Superior temporal gyrus (tissue), 1 donor: ENCODE measurements around the gene GNAZ.

Experiments
- DNase-seq: peaks from one replicate; pipeline ENCODE4 v3.0.0-alpha.2; 2016; ENCODE audit errors: extremely low spot score

The GNAZ gene

GRCh38 chr22:23106906-23107367, 36.6 kb downstream of the GNAZ start:
- DNase-seq: no peak

DNA sequence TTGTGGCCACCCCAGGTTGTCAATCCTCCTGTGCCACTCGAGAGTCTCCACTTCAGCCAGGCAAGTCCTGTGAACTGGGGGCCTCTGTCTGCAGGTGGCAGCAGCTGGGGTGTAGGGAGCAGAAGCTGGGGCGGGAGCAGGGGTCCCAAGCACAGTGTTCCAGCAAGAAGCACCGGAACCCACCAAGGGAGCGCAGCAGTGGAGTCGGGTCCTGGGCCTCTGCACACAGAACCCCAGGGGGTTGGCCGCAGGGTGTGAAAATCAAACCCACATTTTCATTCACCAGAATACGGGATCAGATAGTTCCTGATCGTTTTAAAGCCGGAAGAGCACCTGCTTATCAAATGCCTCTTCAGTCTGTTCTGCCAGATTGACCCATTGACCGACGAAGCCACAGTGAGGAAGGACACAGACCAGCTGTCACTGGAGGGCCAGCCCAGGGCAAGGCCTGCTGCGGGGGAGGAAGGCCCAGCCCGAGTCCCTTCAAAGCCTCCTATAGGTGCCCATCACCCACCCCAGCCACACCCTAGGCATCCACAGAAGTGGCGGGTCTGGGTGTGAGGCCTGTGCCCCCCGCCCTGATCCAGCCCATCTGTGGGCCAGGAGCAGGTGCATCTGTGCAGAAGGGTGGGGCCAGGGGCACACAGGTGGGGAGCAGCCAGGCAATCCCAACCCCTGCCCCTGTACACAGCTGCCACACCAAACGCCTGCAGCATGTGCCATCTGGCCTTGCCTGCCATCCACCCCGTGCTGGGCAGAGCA, 37.3 kb downstream of the GNAZ start:
- no peak for DNase-seq

DNA sequence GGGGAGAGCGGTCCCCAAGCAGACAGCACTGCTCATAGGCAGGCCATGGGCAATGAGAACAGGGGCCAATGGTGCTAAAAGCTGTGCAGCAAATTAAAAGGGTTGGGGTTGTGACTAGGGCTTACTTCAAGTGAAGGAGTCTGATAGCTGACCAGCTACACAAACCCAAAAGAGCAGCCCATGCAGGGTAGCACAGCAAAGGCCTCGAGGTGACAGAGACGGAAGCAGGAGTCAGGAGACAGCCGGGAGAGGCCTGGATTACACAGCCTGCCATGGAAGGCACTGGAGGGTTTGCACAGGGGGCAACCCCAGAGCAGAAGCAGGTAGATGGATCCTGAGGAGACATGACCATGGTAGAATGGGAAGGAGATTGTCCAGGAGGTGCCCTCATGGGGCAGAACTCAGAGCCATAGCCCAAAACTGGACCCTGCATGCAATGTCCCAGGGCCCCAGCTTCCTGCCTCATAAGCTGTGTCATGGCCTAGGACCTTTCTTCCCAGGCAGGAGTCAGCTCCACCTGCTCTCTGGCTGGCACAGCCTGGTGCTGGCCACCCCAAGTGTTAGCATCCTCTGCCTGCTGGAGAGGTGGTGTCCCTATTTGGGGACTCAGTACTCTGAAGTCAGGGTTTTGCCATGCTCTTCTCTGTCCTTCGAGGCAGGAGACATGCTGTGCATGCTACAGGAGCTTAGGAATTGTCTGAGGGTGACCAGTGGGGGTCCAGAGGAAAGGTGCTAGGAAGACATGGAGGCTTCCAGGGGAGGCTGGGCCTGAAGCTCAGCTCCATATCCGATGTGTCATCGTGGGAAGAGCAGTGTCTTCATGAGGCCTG, 38.1 kb downstream of the GNAZ start:
- no peak for DNase-seq

DNA sequence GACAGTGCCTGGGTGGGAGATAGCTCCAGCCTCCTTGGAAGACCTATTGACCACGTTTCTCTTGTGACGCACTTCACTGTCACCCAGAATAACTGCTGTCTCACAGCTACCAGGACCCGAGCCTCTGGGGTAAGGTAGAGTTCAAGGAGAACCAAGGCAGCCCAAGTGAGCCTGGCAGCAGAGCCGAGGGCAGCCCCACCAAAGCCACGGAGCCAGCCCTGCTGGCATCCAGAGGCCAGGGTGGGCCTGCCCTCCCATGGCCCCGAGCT, 38.7 kb downstream of the GNAZ start:
- no peak for DNase-seq

DNA sequence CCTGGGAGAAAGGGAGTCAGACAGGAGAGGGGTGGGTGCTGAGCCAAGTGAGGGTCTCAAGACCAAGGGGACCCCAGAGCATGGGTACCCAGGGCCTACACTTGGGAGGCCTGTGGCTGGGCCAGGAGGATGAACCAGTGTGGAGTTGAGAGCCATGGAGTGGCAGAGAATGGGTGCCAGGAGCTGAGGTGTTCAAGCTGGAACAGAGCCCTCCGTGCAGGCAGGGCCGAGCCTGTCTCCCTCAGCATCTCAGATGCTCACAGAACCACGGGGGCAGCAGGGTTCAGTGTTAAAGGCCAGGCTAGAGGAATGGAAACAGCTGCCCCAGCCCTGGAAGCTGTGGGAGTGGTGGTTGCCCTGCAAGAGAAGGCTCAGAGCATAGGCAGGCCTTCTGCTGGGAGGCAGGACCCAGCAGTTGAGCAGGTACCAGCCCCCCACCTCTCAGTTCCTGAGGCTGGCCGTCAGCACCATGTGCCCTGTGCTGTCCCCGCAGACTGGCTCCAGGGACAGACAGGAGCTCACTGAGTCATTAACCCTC, 39.2 kb downstream of the GNAZ start:
- DNase-seq: no peak

GRCh38 chr22:23110190-23110921, 40.0 kb downstream of the GNAZ start:
- DNase-seq: no peak

- DNase-seq: no peak
These were observed 40.7 kb downstream of the GNAZ start for GRCh38 chr22:23110922-23111527.

DNA sequence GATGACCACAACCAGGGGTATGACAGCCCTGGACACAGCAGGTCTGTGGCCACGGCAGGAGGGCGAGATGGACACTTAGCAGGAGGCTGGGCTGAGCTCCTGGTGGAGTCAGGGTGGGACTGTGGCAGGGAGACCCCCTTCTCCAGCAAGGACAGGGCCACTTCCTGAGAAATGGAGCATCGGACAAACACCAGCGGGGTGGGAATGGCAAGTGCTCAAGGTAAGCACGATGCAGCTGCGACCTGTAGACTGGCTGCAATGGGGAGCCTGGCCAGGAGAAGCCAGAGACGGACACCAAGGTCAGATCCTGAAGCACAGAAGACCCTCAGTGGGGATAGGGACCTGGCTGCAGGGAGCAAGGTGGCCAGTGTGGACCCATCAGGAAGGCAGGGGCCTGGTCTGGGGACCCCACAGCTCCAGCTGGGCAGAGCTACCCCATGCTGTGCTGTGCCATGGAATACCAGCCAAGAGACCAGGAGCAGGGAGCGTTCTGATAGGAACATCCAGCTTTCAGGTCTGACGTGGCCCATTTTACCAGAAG, 42.2 kb downstream of the GNAZ start:
- DNase-seq: no peak

DNA sequence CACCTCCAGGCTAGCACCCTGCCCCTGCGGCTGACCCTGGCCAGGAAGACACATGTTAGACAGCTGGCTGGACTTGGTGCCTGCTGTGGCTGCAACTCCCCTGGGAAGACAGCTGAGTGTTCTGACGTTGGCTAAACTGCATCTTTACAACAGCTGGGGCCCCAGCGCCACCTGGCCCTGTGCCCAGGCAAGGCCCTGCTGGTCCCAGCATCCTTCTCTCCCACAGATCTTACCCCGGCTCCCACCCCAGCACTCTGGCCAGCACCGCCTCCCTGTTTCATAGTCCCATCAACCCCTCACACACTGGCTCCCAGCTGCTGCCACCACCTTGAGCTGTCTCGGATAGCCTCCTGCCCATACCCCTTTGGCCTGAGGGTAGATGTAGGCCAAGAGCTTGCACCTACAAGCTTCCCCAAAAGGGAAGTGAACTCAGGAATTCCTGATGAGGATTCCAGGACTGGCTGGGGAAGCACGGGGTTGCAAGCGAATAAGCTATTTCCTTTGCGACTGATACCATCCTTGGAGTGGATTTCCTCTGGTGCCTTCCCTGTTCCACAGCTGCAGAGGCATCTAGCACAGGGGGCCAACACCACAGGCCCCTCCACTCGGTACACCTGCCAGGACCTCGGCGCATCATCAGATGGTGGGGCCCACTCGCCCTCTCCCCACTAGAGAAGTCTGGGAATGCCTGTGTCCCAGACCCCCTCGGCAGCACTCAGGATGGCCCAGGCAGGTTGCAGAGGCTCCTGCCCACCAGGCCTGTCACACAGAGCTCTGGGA, 42.9 kb downstream of the GNAZ start:
- peak; percentile 86 for DNase-seq

GRCh38 chr22:23113847-23114720, 43.8 kb downstream of the GNAZ start:
- peak; percentile 91 for DNase-seq

DNA sequence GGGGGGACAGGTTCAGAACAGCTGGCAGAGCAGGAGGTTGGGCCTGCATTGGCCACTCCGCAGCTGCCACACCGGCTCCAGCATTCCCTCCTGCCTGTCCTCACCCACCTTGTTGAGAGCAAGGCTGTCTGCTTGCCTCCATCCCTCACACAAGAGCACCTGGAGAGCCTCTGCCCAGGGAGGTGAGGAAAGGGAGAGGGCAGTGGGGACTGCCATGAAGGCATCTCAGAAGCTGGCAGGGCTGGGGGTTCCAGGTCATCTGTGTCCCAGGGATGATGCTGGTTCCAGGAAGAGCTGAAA, 44.4 kb downstream of the GNAZ start:
- DNase-seq: no peak

DNA sequence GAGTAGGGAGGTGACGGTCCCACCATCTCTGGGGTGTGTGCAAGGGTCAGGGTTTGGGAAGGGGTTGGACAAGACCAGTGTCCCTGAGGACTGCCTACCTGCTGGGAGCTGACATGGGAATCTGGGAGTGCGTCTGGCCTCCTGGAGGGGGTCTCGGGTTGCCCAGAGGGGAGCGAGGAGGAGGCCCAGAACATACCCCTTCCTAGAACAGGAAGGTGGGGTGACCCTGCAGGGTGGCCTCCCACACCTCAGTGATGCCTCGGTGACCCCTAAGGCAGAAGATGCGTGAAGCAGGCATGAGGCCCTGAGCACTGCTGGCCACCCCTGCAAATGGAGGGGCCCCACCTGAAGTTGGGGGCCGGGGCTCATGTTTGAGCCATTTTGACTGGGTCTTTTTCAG, 45.0 kb downstream of the GNAZ start:
- no peak for DNase-seq

DNA sequence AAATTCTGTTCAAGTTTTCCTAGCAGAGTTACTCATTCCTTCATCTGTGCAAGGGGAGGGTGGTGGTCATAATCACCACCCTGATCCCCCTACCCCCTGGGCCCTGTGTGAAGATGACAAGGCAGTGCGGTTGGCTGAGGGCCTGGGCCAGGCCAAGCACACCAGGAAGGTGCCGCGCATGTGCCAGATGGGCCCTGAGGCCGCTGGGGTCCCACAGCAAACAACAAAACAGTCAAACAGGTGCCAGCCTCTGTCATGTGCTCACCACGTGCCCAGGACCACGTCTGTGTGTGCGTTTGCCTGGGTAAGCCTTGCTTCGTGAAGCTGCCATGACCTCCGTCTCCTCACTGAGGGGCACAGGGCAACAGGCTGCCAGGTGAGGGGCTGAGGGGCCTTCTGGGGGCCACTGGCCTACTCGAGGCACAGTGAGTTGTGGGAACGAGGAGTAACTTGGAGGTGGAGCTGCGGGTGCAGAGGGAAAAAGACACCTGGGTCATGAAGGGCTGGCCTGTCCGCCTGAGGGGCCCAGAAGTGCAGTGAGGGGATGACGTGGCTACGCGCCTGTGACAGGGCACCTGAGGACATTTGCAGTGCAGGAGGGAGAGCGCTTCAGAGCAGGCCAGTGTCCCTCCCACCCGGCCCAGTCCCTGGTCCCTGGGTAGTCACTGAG, 45.6 kb downstream of the GNAZ start:
- no peak for DNase-seq

DNA sequence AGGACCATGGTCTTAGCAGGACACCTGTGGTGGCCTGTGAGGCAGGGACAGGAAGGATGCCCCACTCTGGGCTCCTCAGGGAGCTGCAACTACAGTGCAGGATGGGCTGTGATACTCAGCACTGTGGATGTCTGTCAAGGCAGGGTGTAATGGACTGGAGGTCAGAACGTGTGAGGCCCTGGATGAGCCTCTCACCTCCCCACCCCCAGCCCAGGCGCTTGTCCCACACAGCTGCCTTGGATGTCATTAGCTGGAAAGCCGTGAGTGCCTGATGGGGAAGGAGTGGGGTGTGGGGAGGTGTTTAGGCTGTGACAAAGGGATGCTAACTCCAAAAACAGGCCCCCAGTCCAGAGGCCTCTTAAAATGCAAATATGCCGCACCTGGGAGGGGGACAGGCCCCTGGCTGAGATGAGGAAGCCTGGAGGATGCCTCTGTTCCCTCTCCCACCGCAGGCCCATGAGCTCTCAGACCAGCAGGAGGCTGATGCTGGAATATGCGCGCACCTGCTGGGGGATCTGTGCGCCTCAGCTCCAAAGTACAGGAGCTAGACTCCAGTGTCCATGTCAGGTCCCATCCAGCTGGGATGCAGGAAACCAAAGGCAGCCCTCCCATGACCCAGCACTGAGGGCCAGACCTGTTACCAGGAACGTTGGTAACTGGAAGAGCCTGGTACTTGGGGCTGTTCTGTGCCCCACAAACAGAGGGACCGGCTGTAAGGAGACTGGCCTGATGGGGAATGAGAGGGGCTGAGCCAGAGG, 46.4 kb downstream of the GNAZ start:
- DNase-seq: no peak

DNA sequence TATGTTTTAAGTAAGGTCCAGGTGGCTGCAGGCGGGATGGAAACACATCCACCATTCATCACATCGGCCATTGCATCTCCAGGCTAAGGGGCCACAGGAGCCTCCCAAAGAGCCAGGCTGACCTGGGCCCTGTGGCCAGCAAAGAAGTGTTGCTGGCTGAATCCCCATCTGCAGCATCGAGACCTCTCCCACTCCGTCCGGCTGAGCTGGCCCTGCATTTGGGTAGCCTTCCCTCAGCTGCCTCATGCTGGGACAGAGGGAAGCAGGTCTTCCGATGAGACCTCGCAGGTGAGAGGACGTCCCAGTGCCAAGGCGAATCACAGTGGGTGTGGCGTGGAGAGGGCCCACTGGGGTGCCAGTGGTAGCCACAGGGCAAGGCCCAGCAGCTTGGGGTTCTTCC, 47.0 kb downstream of the GNAZ start:
- no peak for DNase-seq

- no peak for DNase-seq
These were observed 47.8 kb downstream of the GNAZ start for GRCh38 chr22:23117891-23118646.

DNA sequence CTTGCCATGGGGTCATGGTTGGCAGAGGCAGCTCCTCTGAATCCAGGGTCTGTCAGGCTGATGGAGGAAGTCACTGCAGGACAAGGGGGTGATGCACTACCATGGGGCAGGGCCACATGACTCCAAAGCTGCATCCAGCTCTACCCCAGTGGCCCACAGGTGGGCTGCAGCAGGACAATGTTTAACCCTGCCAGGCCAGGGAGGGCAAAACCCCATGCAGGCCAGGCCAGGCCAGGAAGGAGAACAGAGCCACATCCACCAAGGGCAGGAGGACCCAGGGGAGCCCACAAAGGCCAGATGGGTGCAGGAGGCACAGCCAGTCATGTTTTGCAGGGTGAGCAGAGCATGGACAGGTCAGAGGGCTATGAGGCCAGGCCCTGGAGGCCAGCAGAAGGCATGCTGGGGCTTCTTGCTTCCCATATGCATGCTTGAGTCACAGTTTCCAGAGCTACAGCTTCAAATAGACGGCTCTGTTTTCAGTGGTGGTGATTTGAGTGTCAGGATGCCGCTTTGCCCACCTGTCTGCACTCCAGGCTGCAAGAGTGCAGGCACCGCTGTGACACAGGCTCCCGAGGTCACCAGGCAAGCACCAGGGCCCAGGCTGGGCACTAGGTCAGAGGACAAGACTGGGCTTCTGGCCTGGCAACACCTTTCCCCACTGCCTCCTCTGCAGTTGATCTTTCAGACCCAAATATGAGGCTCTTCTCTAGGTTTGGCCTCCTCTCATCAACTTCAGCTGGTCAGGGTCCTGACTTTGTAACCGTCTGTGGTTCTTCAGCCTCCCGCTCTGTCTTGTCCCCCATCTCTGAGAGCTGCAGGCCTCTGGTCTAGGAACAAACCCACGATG, 48.6 kb downstream of the GNAZ start:
- DNase-seq: no peak
